Stimulated activated CD4-positive, alpha-beta T cell treated with anti-CD3 and anti-CD28 coated beads, Interleukin-12 subunit alpha, Interleukin-12 subunit beta, amount 100 ng/mL, for 4 hours (primary cell): Measurements from ENCODE around the gene JPH2.
"Not testable (repeated sequence)": the region's sequence is repeated elsewhere in the genome, so short reads cannot be mapped to it uniquely, and the experiment has no call there.

Experiments used
- DNase-seq: peaks from one replicate; pipeline ENCODE4 v3.0.0-alpha.2; 2020

JPH2 gene

GRCh38 chr20:44153636-44154043, 33.3 kb downstream of the JPH2 start:
- no peak for DNase-seq

- no peak for DNase-seq
Observed at GRCh38 chr20:44151621-44152416, 35.2 kb downstream of the JPH2 start.

GRCh38 chr20:44146272-44146671, 40.7 kb downstream of the JPH2 start:
- DNase-seq = no peak

- no peak for DNase-seq
Observed at GRCh38 chr20:44145131-44145775, 41.7 kb downstream of the JPH2 start.

DNA sequence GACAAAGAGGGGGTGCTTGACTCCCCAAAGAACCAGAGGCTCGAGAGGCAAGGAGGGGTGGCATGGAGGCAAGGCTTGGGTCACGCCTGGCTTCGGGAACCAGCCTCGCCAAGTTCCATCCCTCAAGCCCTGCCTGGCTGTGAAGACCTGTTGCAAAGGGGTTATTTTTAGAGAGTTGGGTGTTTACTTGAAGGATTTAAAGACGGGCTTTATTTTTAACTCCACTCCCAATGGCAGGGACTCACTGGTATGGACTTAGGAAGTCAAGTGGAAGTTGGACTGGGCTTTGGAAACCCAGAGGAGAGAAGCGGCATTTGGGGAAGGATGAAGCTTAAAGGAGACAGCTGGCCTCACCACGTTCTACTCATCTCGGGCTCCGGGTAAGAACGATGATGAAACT, 43.1 kb downstream of the JPH2 start:
- no peak for DNase-seq

DNA sequence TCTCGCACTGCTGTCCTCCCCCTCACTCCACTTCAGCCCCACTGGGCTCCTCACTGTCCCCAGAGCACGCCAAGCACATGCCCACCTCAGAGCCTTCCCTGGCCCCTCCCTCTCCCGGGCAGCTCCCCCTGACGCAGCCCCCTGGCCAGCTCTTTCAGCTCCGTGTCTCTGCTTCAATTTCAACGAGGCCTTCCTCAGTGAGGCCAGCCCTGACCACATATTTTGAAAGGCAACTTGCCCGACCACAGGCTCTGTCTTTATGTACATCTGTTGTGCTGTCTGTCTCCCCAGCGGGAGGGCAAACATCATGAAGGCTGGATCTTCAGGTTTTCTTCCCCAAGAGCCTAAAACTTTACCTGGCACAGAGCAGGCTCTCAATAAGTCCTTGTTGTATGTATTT, 44.6 kb downstream of the JPH2 start:
- no peak for DNase-seq

- DNase-seq = no peak
Observed at GRCh38 chr20:44141873-44142272, 45.1 kb downstream of the JPH2 start.

GRCh38 chr20:44138867-44139266, 48.1 kb downstream of the JPH2 start:
- DNase-seq = no peak

DNA sequence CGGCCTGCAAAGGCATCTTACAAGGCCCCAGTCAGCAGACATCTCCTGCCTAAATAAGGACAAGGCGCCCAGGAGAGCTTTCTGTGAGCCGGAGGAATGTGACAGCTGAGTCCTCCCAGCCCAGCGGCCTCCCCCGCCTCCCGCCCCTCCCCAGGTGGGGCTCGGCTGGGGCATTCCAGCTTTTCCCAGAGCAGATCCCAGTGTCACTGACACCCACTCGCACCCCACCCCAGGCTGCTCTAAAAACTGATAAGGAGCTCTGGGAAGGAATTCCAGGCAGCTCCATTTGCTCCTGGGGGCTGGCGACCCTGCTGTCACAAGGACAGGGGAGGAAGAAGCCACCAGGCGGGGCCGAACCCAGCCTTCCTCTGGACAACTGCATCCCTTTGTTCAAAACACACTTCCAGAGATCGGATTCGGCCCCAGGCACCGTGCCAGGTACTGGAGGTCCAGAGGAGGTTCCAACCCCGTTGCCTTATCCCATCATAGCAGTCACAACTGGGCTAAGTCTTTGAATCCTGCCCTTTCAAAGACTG, 49.7 kb downstream of the JPH2 start:
- DNase-seq = no peak

GRCh38 chr20:44136579-44137265, 50.3 kb downstream of the JPH2 start:
- no peak for DNase-seq

DNA sequence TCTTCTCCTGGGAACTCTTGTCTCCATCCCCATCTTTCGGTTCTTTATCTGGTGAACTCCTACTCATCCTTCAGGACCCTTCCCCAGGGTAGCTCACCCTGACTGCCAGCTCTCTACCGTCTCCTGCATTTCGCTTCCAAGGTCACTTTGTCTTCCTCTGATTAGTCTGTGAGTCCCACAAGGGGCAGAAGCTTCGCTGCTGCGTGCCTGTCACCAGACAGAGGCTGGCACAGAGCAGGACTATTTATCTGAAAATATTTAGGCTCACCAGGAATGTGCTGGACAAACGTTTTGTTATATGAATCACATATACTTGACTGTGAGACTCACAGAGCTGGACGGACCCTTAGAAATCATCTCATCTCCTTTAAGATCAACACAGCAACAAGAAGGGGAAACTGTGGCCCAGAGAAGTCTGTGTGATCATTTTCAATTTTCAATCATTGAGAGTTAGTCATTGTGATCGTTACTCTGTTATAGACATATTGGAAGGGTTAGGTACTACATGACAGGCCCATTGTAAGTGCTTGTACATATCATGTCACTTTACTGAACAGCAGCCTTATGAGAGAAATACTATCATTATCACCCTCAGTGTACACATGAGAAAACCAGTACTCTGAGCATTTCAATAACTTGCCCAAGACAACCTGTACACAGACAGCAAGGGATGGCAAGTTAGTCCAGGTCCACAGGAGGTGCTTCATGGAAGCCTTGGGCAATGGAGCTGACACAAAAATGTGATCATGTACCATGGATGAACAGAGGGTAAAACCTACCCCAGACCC, 51.4 kb downstream of the JPH2 start:
- no peak for DNase-seq

GRCh38 chr20:44135012-44135412, 52.0 kb downstream of the JPH2 start:
- DNase-seq = no peak

GRCh38 chr20:44133424-44133823, 53.6 kb downstream of the JPH2 start:
- no peak for DNase-seq

GRCh38 chr20:44131704-44132103, 55.3 kb downstream of the JPH2 start:
- DNase-seq = no peak

DNA sequence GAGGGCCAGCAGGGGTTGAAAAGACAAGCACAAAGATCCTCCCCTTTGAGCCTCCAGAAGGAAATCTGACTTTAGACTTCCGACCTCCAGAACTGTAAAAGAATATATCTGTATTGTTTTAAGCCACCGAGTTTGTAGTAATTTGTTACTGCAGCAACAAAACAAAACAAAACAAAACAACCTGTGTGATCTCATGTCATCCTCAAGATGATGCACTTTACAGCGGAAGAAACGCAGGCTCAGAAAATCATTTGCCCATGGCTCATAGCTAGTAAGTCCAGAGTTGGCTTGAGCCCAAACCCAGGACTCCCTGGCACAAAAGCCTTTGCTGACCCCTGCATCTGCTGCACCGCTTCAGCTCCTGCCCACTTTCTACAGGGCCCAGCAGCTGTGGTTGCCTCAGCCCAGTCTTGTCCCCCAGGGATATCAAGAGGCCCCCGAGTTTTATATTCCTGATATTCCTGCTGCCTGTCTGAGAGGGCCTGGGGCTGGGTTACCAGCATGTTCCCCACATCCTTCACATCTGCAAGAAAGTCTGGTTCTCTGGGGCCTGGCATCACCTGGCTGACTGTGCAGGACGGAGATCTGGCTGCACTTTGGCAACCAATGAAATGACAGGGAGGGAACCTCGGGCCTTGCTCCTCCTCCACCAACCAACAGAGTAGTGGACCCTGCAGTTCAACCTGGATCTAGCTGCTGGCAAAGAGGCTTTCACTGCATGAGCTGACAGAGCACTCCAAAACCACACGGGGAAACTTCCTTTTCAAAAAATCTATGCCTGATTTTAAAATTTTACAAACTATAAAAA, 56.9 kb downstream of the JPH2 start:
- no peak for DNase-seq

DNA sequence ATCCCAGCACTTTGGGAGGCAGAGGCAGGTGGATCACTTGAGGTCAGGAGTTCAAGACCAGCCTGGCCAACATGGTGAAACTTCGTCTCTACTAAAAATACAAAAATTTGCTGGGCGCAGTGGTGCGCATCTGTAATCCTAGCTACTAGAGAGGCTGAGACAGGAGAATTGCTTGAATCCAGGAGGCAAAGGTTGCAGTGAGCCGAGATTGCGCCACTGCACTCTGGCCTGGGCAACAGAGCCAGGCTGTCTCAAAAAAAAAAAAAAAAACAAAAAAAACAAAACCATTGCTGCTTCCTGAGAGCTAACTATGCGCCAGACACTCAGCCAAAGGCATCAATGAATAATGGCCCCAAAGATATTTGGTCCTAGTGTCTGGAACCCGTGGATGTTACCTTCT, 57.7 kb downstream of the JPH2 start:
- not testable (repeated sequence) for DNase-seq

DNA sequence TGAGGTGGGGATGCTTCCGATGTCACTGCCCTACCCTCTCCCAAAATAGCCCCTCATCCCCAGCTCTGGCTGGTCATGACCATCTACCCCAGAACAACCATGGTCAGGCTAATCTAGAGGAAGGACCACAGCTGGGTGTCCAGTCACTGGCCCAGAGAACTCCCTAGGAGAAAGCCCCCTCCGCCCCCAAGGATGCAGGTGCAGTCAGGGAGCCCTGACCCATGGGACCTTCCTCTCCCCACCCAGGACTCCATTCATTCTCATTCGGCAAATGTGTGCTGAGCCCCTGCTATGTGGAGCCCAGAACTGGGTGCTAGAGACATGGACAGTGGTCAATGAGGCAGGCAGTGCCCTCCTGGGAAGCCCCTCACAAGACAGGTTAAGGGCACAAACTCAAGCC, 60.5 kb downstream of the JPH2 start:
- no peak for DNase-seq

- DNase-seq = no peak
Observed at GRCh38 chr20:44125332-44126127, 61.5 kb downstream of the JPH2 start.

- no peak for DNase-seq
Observed at GRCh38 chr20:44123874-44124535, 63.0 kb downstream of the JPH2 start.

GRCh38 chr20:44123251-44123650, 63.7 kb downstream of the JPH2 start:
- no peak for DNase-seq
